Sigmoid colon (tissue), 7 donors: ENCODE data around the gene GUCY1B1. TPM values are rescaled to one million over a fixed set of nuclear protein-coding genes. Genes with fewer than 3 reads are reported as not detected.

ENCODE experiments used
- DNase-seq: peaks from one replicate; pipeline ENCODE4 v3.0.0-alpha.2; 2019
- H3K27ac ChIP-seq, 4 donors: fragments of 200-600 bp; sonication (generic); one replicate each; pipeline ENCODE4 v1.5.1; 2016 to 2019; ENCODE audit warnings: mild to moderate bottlenecking in 1 of 4
- H3K27me3 ChIP-seq, 3 donors: fragments of 200-600 bp; sonication (generic); one replicate each; pipeline ENCODE4 v1.5.1; 2019; ENCODE audit warnings: mild to moderate bottlenecking in 1 of 3
- H3K36me3 ChIP-seq, 4 donors: fragments of 200-600 bp; sonication (generic); one replicate each; pipeline ENCODE4 v1.5.1; 2016 to 2019
- H3K4me1 ChIP-seq, 4 donors: fragments of 200-600 bp; sonication (generic); one replicate each; pipeline ENCODE4 v1.5.1; 2017 to 2019
- H3K4me3 ChIP-seq, 4 donors: fragments of 200-600 bp; sonication (generic); one replicate each; pipeline ENCODE4 v1.5.1; 2017 to 2019; ENCODE audit warnings: mild to moderate bottlenecking in 2 of 4, moderate library complexity in 1 of 4
- H3K9me3 ChIP-seq, 4 donors: fragments of 200-600 bp in 3 of 4; sonication (generic) in 3 of 4; one replicate each; pipeline versions ENCODE4 v1.5.1 to v1.6.1; 2013 to 2019
- CTCF ChIP-seq, 4 experiments: fragments of 450-650 bp in 3 of 4; fragments of 200-600 bp in 1 of 4; IDR thresholded peaks; one replicate each; pipeline ENCODE4 v1.5.1; 2016 to 2019; ENCODE audit warnings: antibody characterized with exemption in 4 of 4, mild to moderate bottlenecking in 3 of 4, moderate library complexity in 2 of 4
- EP300 ChIP-seq, 4 donors: sonication (generic); formaldehyde crosslinking; IDR thresholded peaks; one replicate each; pipeline ENCODE4 v1.6.1; 2017; ENCODE audit warnings: antibody characterized with exemption in 4 of 4
- POLR2A ChIP-seq, 2 donors: fragments of 450-650 bp; IDR thresholded peaks; one replicate each; pipeline ENCODE4 v1.6.1; 2016; ENCODE audit warnings: antibody characterized with exemption in 2 of 2, mild to moderate bottlenecking in 2 of 2, moderate library complexity in 2 of 2
- POLR2AphosphoS5 ChIP-seq, 4 donors: sonication (generic); formaldehyde crosslinking; IDR thresholded peaks; one replicate each; pipeline ENCODE4 v1.6.1; 2017; ENCODE audit warnings: antibody characterized with exemption in 4 of 4
- WGBS, 2 donors: extraction: QIAGEN DNeasy Blood & Tissue Kit; methylation state at CpG; one replicate each; pipeline ENCODE4 v1.1.7; 2013; 5-methylcytosine and 5-hydroxymethylcytosine counted together
- intact Hi-C: fragments of 100-400 bp; cut with DNase I; formaldehyde crosslinking; loops from one replicate; pipeline ENCODE4 v1.15.1; 2023
- polyA plus RNA-seq, 3 donors: library from polyadenylated mRNA; stranded (reverse); fragments of 200-250 nt; gene quantifications; one replicate each; pipeline ENCODE4 v1.2.3, GENCODE V29; 2013
- total RNA-seq, 4 donors: library from RNA; depleted of rRNA; stranded (reverse); fragments of >200 nt; gene quantifications; one replicate each; pipeline ENCODE4 v1.1.0, GENCODE V29; 2016
- donor health status: healthy with polysubstance abuse.
- donor health status: Bipolar disorder and iron deficiency.
- donor health status: healthy.

GUCY1B1 gene
- total and polyA plus RNA-seq, 7 donors = 0.92 to 115 (median 45.1) TPM

DNA sequence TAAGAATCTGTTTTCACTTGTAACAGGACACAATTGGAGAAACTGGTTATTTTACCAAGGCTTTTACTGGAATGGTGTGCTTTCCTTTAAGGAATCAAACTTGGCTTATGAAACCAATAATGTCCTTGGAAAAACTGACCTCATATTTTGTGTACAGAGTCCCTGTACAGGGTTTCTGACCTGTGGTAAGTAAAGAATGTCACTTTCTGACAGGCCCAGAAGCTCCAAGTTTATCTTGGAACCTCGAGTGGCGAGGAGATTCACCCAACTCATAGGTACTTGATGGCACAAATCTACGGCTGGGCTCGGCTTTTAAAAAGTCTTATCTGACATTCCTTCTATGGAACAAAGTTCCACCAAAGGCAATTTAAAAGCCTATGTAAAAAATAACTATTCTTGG, 90.2 kb downstream of the GUCY1B1 start:
- intact Hi-C loops = no loop called here
- Histone ChIP-seq H3K9me3 (peaks cover 0 to 2% (median 0%) of the 10 kb centered on the region in 4 donors), H3K4me3 (no peak overlapping the region), H3K27me3 (no peaks in the 10 kb centered on the region), H3K27ac (no peak overlapping the region), H3K4me1 (no peaks in the 10 kb centered on the region), H3K36me3 (no peaks in the 10 kb centered on the region)
- WGBS, 2 donors = 72 to 81% methylated on average over 4 of the region's 4 CpGs
- TF ChIP-seq POLR2AphosphoS5 (IDR thresholded peaks at IDR 0.05) (no peak), POLR2A (IDR thresholded peaks at IDR 0.05) (no peak), CTCF (IDR thresholded peaks at IDR 0.05) (no peak), EP300 (IDR thresholded peaks at IDR 0.05) (no peak)
- DNase-seq = no peak

DNA sequence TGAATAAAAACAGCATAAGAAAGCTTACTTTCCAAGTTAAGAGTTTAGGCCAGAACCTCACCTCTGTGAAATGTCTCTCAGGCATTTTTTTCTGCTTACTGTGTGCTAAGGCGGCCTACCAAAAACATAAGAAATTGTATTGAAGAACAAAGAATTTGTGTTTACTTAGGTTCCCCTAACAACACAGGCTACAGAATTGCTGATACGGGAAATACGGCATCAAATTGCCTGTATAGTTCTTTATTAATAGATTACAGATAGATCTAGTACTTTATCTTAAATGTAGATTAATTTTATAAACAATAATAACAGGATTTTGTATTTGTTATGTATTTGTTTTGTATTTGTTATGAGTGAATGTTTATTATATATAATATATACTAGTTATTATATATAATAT, 94.4 kb downstream of the GUCY1B1 start:
- WGBS, 2 donors = 95 to 97% methylated on average over 3 of the region's 3 CpGs
- Histone ChIP-seq H3K4me1 (no peaks in the 10 kb centered on the region), H3K27ac (no peak overlapping the region), H3K36me3 (no peaks in the 10 kb centered on the region), H3K9me3 (no peaks in the 10 kb centered on the region), H3K27me3 (no peaks in the 10 kb centered on the region), H3K4me3 (no peak overlapping the region)
- intact Hi-C loops = no loop called here
- TF ChIP-seq EP300 (IDR thresholded peaks at IDR 0.05) (no peak), CTCF (IDR thresholded peaks at IDR 0.05) (no peak), POLR2A (IDR thresholded peaks at IDR 0.05) (no peak)
- DNase-seq = no peak

DNA sequence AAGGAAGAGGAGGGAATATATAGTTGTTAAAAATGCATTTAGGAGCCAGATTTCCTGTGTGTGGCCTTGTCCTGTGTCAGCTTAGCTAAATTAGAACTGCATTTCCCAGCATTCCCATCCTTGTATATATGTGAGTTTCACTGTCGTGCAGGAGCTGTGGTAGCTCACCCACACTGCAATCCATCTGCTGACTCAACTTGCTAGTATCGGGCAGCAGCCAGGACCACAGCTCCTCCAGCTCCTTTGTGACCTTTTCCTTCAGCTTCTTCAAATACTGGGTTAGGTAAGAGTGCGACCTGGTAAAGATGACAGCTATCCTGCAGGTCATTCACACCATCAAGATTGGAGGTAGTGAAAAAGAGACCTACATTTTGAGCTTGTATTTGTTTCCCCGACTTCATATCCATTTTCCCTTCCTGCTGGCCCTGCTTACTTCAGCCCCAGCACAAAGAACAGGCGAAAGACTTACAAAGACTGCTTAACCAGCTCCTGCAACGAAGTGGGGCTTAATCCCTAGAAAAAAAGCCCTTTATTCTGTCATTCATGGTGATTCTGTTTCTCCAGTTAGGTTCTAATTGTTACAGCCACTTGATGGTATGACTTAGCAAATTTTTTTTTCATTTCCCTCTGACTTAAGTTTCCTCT, 95.9 kb downstream of the GUCY1B1 start:
- intact Hi-C loops = no loop called here
- Histone ChIP-seq H3K36me3 (no peaks in the 10 kb centered on the region), H3K4me3 (no peak overlapping the region), H3K9me3 (no peaks in the 10 kb centered on the region), H3K27me3 (no peaks in the 10 kb centered on the region), H3K27ac (no peak overlapping the region), H3K4me1 (no peaks in the 10 kb centered on the region)
- no peak for DNase-seq
- TF ChIP-seq POLR2A (IDR thresholded peaks at IDR 0.05) (no peak), EP300 (IDR thresholded peaks at IDR 0.05) (no peak), CTCF (IDR thresholded peaks at IDR 0.05) (no peak), POLR2AphosphoS5 (IDR thresholded peaks at IDR 0.05) (no peak)
- 65 to 74% methylated on average over 6 of the region's 6 CpGs for WGBS, 2 donors

DNA sequence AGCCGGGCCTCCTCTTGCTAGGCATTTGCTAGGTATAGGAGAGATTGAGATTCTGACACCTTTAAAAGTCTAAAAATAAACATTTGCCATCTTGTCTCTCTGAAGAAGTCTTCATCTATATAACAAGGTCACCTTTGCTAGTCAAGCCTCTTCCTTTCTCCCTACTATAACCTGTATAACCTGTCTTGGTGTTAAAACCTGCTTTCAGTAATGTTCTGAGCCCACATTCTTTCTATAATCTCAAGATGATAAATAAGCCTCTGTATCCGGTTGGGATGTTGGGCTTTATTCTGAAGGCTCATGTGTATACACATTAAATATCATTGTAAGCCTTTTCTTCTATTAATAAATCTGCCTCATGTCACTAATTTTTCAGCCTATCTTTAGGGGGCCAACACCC, 97.1 kb downstream of the GUCY1B1 start:
- Histone ChIP-seq H3K27ac (no peak overlapping the region), H3K4me1 (no peaks in the 10 kb centered on the region)
- WGBS, 2 donors = 70 to 81% methylated on average over 2 of the region's 2 CpGs

More for the DNA sequence above, 97.1 kb downstream of the GUCY1B1 start:
- intact Hi-C loops = no loop called here
- Histone ChIP-seq H3K9me3 (no peaks in the 10 kb centered on the region), H3K36me3 (no peaks in the 10 kb centered on the region), H3K27me3 (no peaks in the 10 kb centered on the region), H3K4me3 (no peak overlapping the region)
- no peak for DNase-seq
- TF ChIP-seq POLR2AphosphoS5 (IDR thresholded peaks at IDR 0.05) (no peak), CTCF (IDR thresholded peaks at IDR 0.05) (no peak)

Other genes starting within 250 kb of the GUCY1B1 start
- 100 to 1,000 TPM in 3 of 4 donors, 10 to 100 TPM in 1; 87.5 to 254 (median 177) TPM for gene GUCY1A1, start 92.2 kb upstream of the GUCY1B1 start, total RNA-seq
- gene GUCY1A1, start 92.2 kb upstream of the GUCY1B1 start, polyA plus RNA-seq = 1 to 10 TPM; 1.2 to 10.0 (median 3.6) TPM
- not detected for gene ASIC5, start 107.3 kb downstream of the GUCY1B1 start, total RNA-seq
- gene ASIC5, start 107.3 kb downstream of the GUCY1B1 start, polyA plus RNA-seq = not detected
- gene TDO2, start 144.7 kb downstream of the GUCY1B1 start, total RNA-seq = under 1 TPM in 2 of 4 donors, not detected in 2; 0.36 to 0.49 TPM
- 1 to 10 TPM in 1 of 3 donors, not detected in 2; 5.4 TPM for gene TDO2, start 144.7 kb downstream of the GUCY1B1 start, polyA plus RNA-seq
- 10 to 100 TPM; 26.0 to 41.4 (median 28.9) TPM for gene CTSO, start 194.8 kb downstream of the GUCY1B1 start, total RNA-seq
- gene CTSO, start 194.8 kb downstream of the GUCY1B1 start, polyA plus RNA-seq = 1 to 10 TPM; 2.1 to 7.6 (median 5.4) TPM